NCI-H128 (cell line): ENCODE results near the gene STX1A.
A peak's percentile ranks its signal among the peaks of the same experiment; 100 is the strongest.
"Not testable (repeated sequence)": the region's sequence is repeated elsewhere in the genome, so short reads cannot be mapped to it uniquely, and the experiment has no call there.

Source experiments
- DNase-seq: peaks from one replicate; lab custom pipeline; 2025; ENCODE audit not compliant: unreplicated experiment; lab: John Stamatoyannopoulos, UW

The STX1A gene

GRCh38 chr7:73683788-73684693 is 35.4 kb downstream of the STX1A start:
- no peak for DNase-seq

GRCh38 chr7:73683056-73683787 is 36.2 kb downstream of the STX1A start, which contains the start of the genes BUD23 and DNAJC30:
TSS of gene BUD23 (plus strand) at chr7:73683597. CDS start at chr7:73683626, 29 bp downstream.
TSS of gene DNAJC30 (minus strand) at chr7:73683453. CDS start at chr7:73683423, 30 bp downstream.
- peak; percentile 68 for DNase-seq

- no peak for DNase-seq
Observed at GRCh38 chr7:73682745-73683055, 36.8 kb downstream of the STX1A start.

- no peak for DNase-seq
Observed at GRCh38 chr7:73681031-73681430, 38.4 kb downstream of the STX1A start.

- no peak for DNase-seq
Observed at GRCh38 chr7:73680501-73680900, 39.0 kb downstream of the STX1A start.

GRCh38 chr7:73679709-73680108 is 39.8 kb downstream of the STX1A start:
- no peak for DNase-seq

GRCh38 chr7:73678862-73679261 is 40.6 kb downstream of the STX1A start:
- DNase-seq, result no peak

- not testable (repeated sequence) for DNase-seq
Observed at GRCh38 chr7:73676062-73676461, 43.4 kb downstream of the STX1A start.

- no peak for DNase-seq
Observed at GRCh38 chr7:73674468-73675124, 44.9 kb downstream of the STX1A start.

- DNase-seq, result no peak
Observed at GRCh38 chr7:73671857-73672445, 47.5 kb downstream of the STX1A start.

- DNase-seq, result no peak
Observed at GRCh38 chr7:73671322-73671661, 48.2 kb downstream of the STX1A start.

- DNase-seq, result no peak
Observed at GRCh38 chr7:73669858-73670385, 49.5 kb downstream of the STX1A start.

- DNase-seq, result no peak
Observed at GRCh38 chr7:73669288-73669701, 50.2 kb downstream of the STX1A start.

- DNase-seq, result no peak
Observed at GRCh38 chr7:73668886-73669230, 50.6 kb downstream of the STX1A start.

- DNase-seq, result no peak
Observed at GRCh38 chr7:73668103-73668885, 51.2 kb downstream of the STX1A start.

GRCh38 chr7:73667344-73668102 is 51.9 kb downstream of the STX1A start, which contains the start of gene VPS37D:
TSS of gene VPS37D (plus strand) at chr7:73667831. CDS start at chr7:73667959, 128 bp downstream.
- peak; percentile 75 for DNase-seq

GRCh38 chr7:73663033-73663432 is 56.4 kb downstream of the STX1A start:
- no peak for DNase-seq

- not testable (repeated sequence) for DNase-seq
Observed at GRCh38 chr7:73660594-73660993, 58.9 kb downstream of the STX1A start.

GRCh38 chr7:73659983-73660382 is 59.5 kb downstream of the STX1A start:
- no peak for DNase-seq
